HepG2 (cell line): ENCODE measurements around the gene CACNA2D1. TPM values are rescaled to one million over a fixed set of nuclear protein-coding genes. Genes with fewer than 3 reads are reported as not detected.

Experiments
- ATAC-seq: fragments of 200-7000 bp; cut with Tn5 transposase; 3 replicates; pipeline ENCODE4 v1.9.1; 2020; ENCODE audit warnings: mild to moderate bottlenecking, moderate library complexity
- BruUV-seq: library from RNA; stranded (reverse); fragments of 400-500 nt; replicated peaks from 2 replicates; lab custom pipeline; 2021; lab: Mats Ljungman, UMichigan
- CTCF ChIA-PET: fragments of 300-600 bp; formaldehyde crosslinking; extraction: SDS; loops from one replicate; lab custom pipeline; 2021; ENCODE audit warnings: low total read pairs, inconsistent platforms, low intra/inter-chr PET ratio; lab: Yijun Ruan, JAX
- POLR2A ChIA-PET: fragments of 350-600 bp; sonication (Branson Sonifier 250); formaldehyde crosslinking; loops from one replicate; lab custom pipeline; 2020; ENCODE audit warnings: antibody characterized with exemption, inconsistent platforms; lab: Yijun Ruan, JAX
- DNase-seq: peaks from one replicate; pipeline ENCODE4 v3.0.0-alpha.2; 2015; ENCODE audit warnings: low spot score
- FAIRE-seq: peaks from 3 replicates; lab custom pipeline; 2011; peaks lifted over from hg19 to GRCh38; lab: Jason Lieb, UNC
- H2AFZ ChIP-seq: one replicate; pipeline ENCODE4 v1.6.1; 2011; ENCODE audit warnings: low read length, inconsistent platforms
- H3K27ac ChIP-seq: fragments of 300-600 bp; 3 replicates; pipeline ENCODE4 v1.8.0; 2011; ENCODE audit warnings: mixed run types, mild to moderate bottlenecking, mixed read lengths, low read length, inconsistent platforms; ENCODE audit not compliant: insufficient read depth; ENCODE audit errors: extremely low read length
- H3K27me3 ChIP-seq, 2 experiments: fragments of 200-600 bp in 1 of 2; 2 replicates in 1 of 2; 3 replicates in 1 of 2; pipeline versions ENCODE4 v1.6.0 to v1.8.0; 2011; ENCODE audit warnings: low read length in 2 of 2, mild to moderate bottlenecking in 2 of 2, moderate library complexity in 2 of 2, inconsistent platforms in 1 of 2; ENCODE audit not compliant: insufficient read depth in 2 of 2, control insufficient read depth in 1 of 2
- H3K36me3 ChIP-seq, 2 experiments: fragments of 200-600 bp in 1 of 2; replicated peaks in 1 of 2; 2 replicates in 1 of 2; 3 replicates in 1 of 2; pipeline versions ENCODE4 v1.5.1 to v1.8.0; 2011; ENCODE audit warnings: low read length in 2 of 2, inconsistent platforms in 1 of 2; ENCODE audit not compliant: insufficient read depth in 2 of 2, control insufficient read depth in 1 of 2
- H3K4me1 ChIP-seq: 2 replicates; pipeline ENCODE4 v1.5.1; 2012; ENCODE audit warnings: low read length, inconsistent platforms; ENCODE audit not compliant: insufficient read depth
- H3K4me2 ChIP-seq: 2 replicates; pipeline ENCODE4 v1.6.0; 2011; ENCODE audit warnings: low read depth, low read length, inconsistent platforms
- H3K4me3 ChIP-seq, 3 experiments: fragments of 200-600 bp in 1 of 3; sonication (generic), shearing (Covaris generic) in 1 of 3; replicated peaks in 1 of 3; 2 replicates each; pipeline ENCODE4 v1.5.1; 2011 to 2016; ENCODE audit warnings: low read length in 3 of 3, inconsistent platforms in 2 of 3, low read depth in 2 of 3, mild to moderate bottlenecking in 2 of 3, control low read depth in 1 of 3, mixed read lengths in 1 of 3; ENCODE audit not compliant: insufficient read depth in 1 of 3
- H3K79me2 ChIP-seq: one replicate; pipeline ENCODE4 v1.6.1; 2011; ENCODE audit warnings: low read length, inconsistent platforms; ENCODE audit not compliant: insufficient read depth
- H3K9ac ChIP-seq: 2 replicates; pipeline ENCODE4 v1.6.0; 2011; ENCODE audit warnings: mild to moderate bottlenecking, low read depth, low read length, inconsistent platforms; ENCODE audit not compliant: insufficient read depth
- H3K9me3 ChIP-seq: 2 replicates; pipeline ENCODE4 v1.5.1; 2012; ENCODE audit warnings: mild to moderate bottlenecking, low read length
- H4K20me1 ChIP-seq: 2 replicates; pipeline ENCODE4 v1.6.0; 2011; ENCODE audit warnings: inconsistent platforms, mild to moderate bottlenecking, low read length, moderate library complexity; ENCODE audit not compliant: insufficient read depth
- CREM ChIP-seq, 2 experiments: sonication (generic) in 1 of 2; formaldehyde crosslinking in 1 of 2; IDR thresholded peaks; 2 replicates each; pipeline versions ENCODE4 v1.4.0 to v1.6.1; 2016 to 2020; ENCODE audit warnings: antibody characterized with exemption in 1 of 2, mild to moderate bottlenecking in 1 of 2, missing genetic modification reagents in 1 of 2
- PITX1 ChIP-seq: sonication (generic); formaldehyde crosslinking; IDR thresholded peaks from 2 replicates; pipeline ENCODE4 v1.5.1; 2020; ENCODE audit warnings: mild to moderate bottlenecking, missing genetic modification reagents
- PLRG1 ChIP-seq: fragments of 450-650 bp; conservative IDR thresholded peaks from 2 replicates; pipeline ENCODE4 v1.6.1; 2016
- REPIN1 ChIP-seq: sonication (generic); formaldehyde crosslinking; IDR thresholded peaks from 2 replicates; pipeline ENCODE4 v1.8.0; 2022; ENCODE audit warnings: missing genetic modification reagents, low read depth, mild to moderate bottlenecking, borderline replicate concordance
- RNF219 ChIP-seq: sonication (generic); formaldehyde crosslinking; IDR thresholded peaks from 2 replicates; pipeline ENCODE4 v1.5.0; 2020; ENCODE audit warnings: mild to moderate bottlenecking, missing genetic modification reagents
- YEATS2 ChIP-seq: sonication (generic); formaldehyde crosslinking; IDR thresholded peaks from 2 replicates; pipeline ENCODE4 v1.4.0; 2020; ENCODE audit warnings: missing genetic modification reagents, borderline replicate concordance
- ZNF451 ChIP-seq: sonication (generic); formaldehyde crosslinking; IDR thresholded peaks from 2 replicates; pipeline ENCODE4 v1.5.0; 2020; ENCODE audit warnings: mild to moderate bottlenecking, missing genetic modification reagents
- ZNF709 ChIP-seq: sonication (generic); formaldehyde crosslinking; IDR thresholded peaks from 2 replicates; pipeline ENCODE4 v1.5.0; 2020; ENCODE audit warnings: mild to moderate bottlenecking, missing genetic modification reagents
- ZNF749 ChIP-seq: sonication (generic); formaldehyde crosslinking; IDR thresholded peaks from 2 replicates; pipeline ENCODE4 v1.8.0; 2022; ENCODE audit warnings: mild to moderate bottlenecking, missing genetic modification reagents, moderate library complexity, borderline replicate concordance
- ZNF768 ChIP-seq: sonication (generic); formaldehyde crosslinking; IDR thresholded peaks from 2 replicates; pipeline ENCODE4 v1.4.0; 2020; ENCODE audit warnings: missing genetic modification reagents
- ZNF777 ChIP-seq: sonication (generic); formaldehyde crosslinking; IDR thresholded peaks from 2 replicates; pipeline ENCODE4 v1.4.0; 2020; ENCODE audit warnings: missing genetic modification reagents
- ZSCAN20 ChIP-seq: sonication (generic); formaldehyde crosslinking; IDR thresholded peaks from 2 replicates; pipeline ENCODE4 v1.4.0; 2020; ENCODE audit warnings: missing genetic modification reagents, mild to moderate bottlenecking, borderline replicate concordance
- ZSCAN5A ChIP-seq: sonication (generic); formaldehyde crosslinking; IDR thresholded peaks from 2 replicates; pipeline ENCODE4 v1.8.0; 2022; ENCODE audit warnings: mild to moderate bottlenecking, missing genetic modification reagents, borderline replicate concordance
- WGBS: methylation state at CpG from one replicate; pipeline ENCODE4 v1.1.6; 2017; ENCODE audit warnings: low lambda C conversion rate; 5-methylcytosine and 5-hydroxymethylcytosine counted together
- in situ Hi-C: cut with HindIII; loops from 2 replicates; pipeline ENCODE4 v1.10.0; 2017; ENCODE audit warnings: low pct_unique_long_range_greater_than_20kb; ENCODE audit not compliant: extremely low pct_ligation_motif_present
- intact Hi-C: fragments of 100-400 bp; cut with micrococcal nuclease; formaldehyde crosslinking; loops from one replicate; pipeline ENCODE4 v1.10.0; 2022; ENCODE audit not compliant: unreplicated experiment
- polyA plus RNA-seq, 8 experiments: library from polyadenylated mRNA; depleted of rRNA in 3 of 8; stranded (reverse) in 7 of 8; unstranded in 1 of 8; fragments of >200 nt; fragmentation: Illumina TruSeq in 4 of 8; extraction: Trizol in 4 of 8; gene quantifications; 2 replicates each; pipeline versions ENCODE4 v1.2.1 to v1.2.3, GENCODE V29; 2011 to 2016; ENCODE audit warnings: low read depth in 4 of 8, missing spikeins in 1 of 8, mixed read lengths in 1 of 8; ENCODE audit not compliant: insufficient read depth in 1 of 8
- total RNA-seq, 5 experiments: library from RNA; depleted of rRNA; stranded (reverse); fragments of >200 nt; fragmentation: Illumina TruSeq; extraction: Trizol; gene quantifications; 2 replicates each; pipeline ENCODE4 v1.2.3, GENCODE V29; 2016; ENCODE audit warnings: low read depth in 1 of 5
- TF ChIP-seq, protein P1 (sequence below): IDR thresholded peaks from 2 replicates; pipeline ENCODE4 v1.6.1; 2016; ENCODE audit warnings: missing compliant biosample characterization, missing genetic modification reagents, borderline replicate concordance
- TF ChIP-seq, protein P2 (sequence below): sonication (generic); formaldehyde crosslinking; IDR thresholded peaks from 2 replicates; pipeline ENCODE4 v1.4.0; 2020; ENCODE audit warnings: missing genetic modification reagents, borderline replicate concordance

The CACNA2D1 gene
- total and polyA plus RNA-seq, 2 of the 13 experiments (the other 11 are each of a cell fraction or from before 2014, with no cell fraction given) = not detected

DNA sequence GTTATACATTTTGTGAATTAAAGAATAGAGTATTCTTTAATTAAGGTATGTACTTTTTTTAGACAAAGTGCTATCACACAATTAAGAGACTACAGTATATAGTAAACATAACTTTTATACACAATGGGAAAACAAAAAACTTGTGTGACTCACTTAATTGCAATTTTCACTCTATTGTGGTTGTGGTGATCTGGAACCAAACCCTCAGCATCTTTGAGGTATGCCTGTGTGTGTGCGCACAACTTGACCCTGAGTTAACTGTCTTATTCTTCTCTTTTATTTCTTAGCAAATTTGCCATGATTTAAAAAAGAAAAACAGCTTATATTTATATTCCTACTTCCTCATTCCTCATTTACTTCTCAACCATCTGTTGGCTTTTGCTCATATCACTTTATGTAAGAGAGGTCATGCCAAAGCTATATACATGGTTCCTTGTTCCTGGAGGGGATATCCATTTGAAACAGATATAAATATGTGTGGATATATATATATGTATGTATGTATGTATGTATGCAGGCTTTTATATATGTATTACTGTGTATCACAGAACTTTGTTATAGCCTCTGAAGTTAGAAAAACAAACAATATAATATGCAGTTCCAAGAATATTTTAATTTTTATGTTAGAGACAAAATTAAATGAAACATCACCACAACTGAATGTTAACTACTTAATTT lies 414.2 kb downstream of the CACNA2D1 start (continued):
- TF ChIP-seq ZNF777 = no peak

DNA sequence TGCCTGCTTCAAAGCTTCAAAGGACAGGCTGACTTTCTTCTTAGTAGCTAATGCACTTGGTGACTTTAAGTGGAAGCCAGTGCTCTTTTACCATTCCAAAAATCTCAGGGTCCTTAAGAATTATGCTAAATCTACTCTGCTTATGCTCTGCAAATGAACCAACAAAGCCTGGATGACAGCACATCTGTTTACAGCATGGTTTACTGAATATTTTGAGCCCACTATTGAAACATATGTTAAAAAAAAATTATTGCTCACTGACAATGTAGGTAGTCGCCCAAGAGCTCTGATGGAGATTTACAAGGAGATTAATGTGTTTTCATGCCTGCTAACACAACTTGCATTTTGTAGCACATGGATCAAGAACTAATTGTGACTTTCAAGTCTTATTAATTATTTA lies 415.5 kb downstream of the CACNA2D1 start:
- no peaks in the 10 kb centered on the region for H3K79me2 ChIP-seq
- H2AFZ ChIP-seq = no peak overlapping the region
- ATAC-seq (no peak), FAIRE-seq (no peak), DNase-seq (no peak)
- H3K9ac ChIP-seq = no peak overlapping the region
- in situ Hi-C loops = no loop called here
- no peak overlapping the region for H3K4me3 ChIP-seq
- WGBS = 0% methylated on average over 1 of the region's 1 CpG
- H3K4me1 ChIP-seq = no peaks in the 10 kb centered on the region
- no TSS peak for BruUV-seq
- H3K36me3 ChIP-seq = no peaks in the 10 kb centered on the region
- H3K9me3 ChIP-seq = no peaks in the 10 kb centered on the region
- ChIA-PET CTCF (no interaction called here), POLR2A (no interaction called here)
- H3K27me3 ChIP-seq = no peaks in the 10 kb centered on the region
- no peaks in the 10 kb centered on the region for H4K20me1 ChIP-seq
- H3K27ac ChIP-seq = no peak overlapping the region
- H3K4me2 ChIP-seq = no peak overlapping the region
- intact Hi-C loops = no loop called here
- TF ChIP-seq, protein P1, sequence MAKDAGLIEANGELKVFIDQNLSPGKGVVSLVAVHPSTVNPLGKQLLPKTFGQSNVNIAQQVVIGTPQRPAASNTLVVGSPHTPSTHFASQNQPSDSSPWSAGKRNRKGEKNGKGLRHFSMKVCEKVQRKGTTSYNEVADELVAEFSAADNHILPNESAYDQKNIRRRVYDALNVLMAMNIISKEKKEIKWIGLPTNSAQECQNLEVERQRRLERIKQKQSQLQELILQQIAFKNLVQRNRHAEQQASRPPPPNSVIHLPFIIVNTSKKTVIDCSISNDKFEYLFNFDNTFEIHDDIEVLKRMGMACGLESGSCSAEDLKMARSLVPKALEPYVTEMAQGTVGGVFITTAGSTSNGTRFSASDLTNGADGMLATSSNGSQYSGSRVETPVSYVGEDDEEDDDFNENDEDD = no peak
- no peak for TF ChIP-seq REPIN1
- TF ChIP-seq ZNF451 (CRISPR knock-in tag) = no peak
- TF ChIP-seq ZNF768 (CRISPR knock-in tag) = no peak
- no peak for TF ChIP-seq PITX1 (CRISPR knock-in tag)
- TF ChIP-seq, protein P2, sequence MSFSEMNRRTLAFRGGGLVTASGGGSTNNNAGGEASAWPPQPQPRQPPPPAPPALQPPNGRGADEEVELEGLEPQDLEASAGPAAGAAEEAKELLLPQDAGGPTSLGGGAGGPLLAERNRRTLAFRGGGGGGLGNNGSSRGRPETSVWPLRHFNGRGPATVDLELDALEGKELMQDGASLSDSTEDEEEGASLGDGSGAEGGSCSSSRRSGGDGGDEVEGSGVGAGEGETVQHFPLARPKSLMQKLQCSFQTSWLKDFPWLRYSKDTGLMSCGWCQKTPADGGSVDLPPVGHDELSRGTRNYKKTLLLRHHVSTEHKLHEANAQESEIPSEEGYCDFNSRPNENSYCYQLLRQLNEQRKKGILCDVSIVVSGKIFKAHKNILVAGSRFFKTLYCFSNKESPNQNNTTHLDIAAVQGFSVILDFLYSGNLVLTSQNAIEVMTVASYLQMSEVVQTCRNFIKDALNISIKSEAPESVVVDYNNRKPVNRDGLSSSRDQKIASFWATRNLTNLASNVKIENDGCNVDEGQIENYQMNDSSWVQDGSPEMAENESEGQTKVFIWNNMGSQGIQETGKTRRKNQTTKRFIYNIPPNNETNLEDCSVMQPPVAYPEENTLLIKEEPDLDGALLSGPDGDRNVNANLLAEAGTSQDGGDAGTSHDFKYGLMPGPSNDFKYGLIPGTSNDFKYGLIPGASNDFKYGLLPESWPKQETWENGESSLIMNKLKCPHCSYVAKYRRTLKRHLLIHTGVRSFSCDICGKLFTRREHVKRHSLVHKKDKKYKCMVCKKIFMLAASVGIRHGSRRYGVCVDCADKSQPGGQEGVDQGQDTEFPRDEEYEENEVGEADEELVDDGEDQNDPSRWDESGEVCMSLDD = no peak
- TF ChIP-seq ZNF709 = no peak
- TF ChIP-seq ZSCAN20 = no peak
- no peak for TF ChIP-seq ZSCAN5A (CRISPR knock-in tag)
- TF ChIP-seq YEATS2 = no peak
- no peak for TF ChIP-seq ZNF749
- TF ChIP-seq PLRG1 = no peak
- no peak for TF ChIP-seq RNF219 (CRISPR knock-in tag)
- TF ChIP-seq CREM (IDR thresholded peaks at IDR 0.05) = no peak
- TF ChIP-seq CREM (CRISPR knock-in tag; IDR thresholded peaks at IDR 0.05) = no peak
